LoVo (cell line): ENCODE data around the gene CDKN2D.
A peak's percentile ranks its signal among the peaks of the same experiment; 100 is the strongest.
"Not testable (repeated sequence)": the region's sequence is repeated elsewhere in the genome, so short reads cannot be mapped to it uniquely, and the experiment has no call there.

Experiments used
- DNase-seq: peaks from one replicate; pipeline ENCODE4 v3.0.0-alpha.2; 2016; ENCODE audit warnings: low spot score

CDKN2D gene

GRCh38 chr19:10580979-10581631, 12.3 kb upstream of the CDKN2D start:
- DNase-seq = peak; percentile 80

DNA sequence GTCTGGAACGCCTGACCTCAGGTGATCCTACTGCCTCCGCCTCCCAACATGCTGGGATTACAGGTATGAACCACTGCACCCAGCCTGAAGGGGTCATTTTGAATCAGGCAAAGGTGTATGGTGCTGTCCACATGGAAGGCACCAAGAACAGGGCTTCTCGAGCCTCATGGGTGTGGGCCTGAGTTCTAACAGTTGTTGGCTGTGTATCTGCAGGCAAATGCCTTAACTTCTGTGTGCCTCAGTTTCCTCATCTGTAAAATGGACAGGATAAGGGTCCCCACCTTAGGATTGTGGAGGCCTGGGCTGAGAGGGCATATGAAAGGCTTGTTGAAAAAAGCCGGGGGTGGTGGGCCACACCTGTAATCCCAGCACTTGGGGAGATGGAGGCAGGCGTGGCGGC, 9.2 kb upstream of the CDKN2D start:
- no peak for DNase-seq

DNA sequence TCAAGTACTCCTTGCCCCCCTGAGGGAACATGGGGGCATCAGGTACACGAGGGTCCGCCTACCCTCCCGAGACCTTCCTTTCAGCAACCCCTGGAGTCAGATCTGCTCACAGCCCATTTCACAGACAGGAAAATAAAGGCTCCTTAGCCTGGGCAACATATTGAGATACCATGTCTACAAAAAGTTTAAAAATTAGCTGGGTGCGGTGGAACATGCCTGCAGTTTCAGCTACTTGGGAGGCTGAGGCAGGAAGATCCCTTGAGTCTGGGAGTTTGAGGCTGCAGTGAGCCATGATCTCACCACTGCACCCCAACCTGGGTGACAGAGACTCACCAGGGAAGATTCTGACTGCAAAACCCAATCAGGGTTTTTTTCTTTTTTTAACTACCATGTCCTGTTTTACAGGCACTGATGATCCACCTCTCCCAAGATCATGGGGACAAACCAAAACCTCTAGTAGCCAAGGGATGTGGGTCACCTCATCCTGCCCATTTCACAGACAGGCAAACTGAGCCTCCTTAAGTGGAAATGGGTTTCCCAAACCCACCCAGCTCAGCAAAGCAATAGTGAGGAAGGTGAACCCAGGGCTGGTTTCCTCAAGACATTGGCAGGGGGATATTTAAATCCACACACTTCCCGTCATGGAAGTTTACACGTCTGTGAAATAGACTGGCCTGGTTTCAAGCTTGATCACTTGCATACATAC, 6.4 kb upstream of the CDKN2D start:
- no peak for DNase-seq

- DNase-seq = no peak
Observed at GRCh38 chr19:10574462-10574861, 5.7 kb upstream of the CDKN2D start.

DNA sequence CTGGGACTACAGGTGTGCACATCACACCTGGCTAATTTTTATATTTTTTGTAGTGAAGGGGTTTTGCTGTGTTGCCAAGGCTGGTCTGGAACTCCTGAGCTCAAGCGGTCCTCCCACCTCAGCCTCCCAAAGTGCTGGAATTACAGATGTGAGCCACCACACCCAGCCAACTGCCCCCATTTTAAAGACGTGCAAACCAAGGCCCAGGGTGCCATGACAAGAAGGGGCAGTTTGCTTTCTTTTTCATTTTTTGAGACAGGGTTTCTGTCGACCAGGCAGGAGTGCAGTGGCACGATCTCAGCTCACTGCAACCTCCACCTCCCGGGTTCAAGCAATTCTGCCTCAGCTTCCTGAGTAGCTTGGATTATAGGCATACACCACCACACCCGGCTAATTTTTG, 5.0 kb upstream of the CDKN2D start:
- DNase-seq = not testable (repeated sequence)

GRCh38 chr19:10568062-10568825, 535 bp downstream of the CDKN2D start:
- DNase-seq = peak; percentile 29

GRCh38 chr19:10567656-10568055, 1.1 kb downstream of the CDKN2D start:
- no peak for DNase-seq

DNA sequence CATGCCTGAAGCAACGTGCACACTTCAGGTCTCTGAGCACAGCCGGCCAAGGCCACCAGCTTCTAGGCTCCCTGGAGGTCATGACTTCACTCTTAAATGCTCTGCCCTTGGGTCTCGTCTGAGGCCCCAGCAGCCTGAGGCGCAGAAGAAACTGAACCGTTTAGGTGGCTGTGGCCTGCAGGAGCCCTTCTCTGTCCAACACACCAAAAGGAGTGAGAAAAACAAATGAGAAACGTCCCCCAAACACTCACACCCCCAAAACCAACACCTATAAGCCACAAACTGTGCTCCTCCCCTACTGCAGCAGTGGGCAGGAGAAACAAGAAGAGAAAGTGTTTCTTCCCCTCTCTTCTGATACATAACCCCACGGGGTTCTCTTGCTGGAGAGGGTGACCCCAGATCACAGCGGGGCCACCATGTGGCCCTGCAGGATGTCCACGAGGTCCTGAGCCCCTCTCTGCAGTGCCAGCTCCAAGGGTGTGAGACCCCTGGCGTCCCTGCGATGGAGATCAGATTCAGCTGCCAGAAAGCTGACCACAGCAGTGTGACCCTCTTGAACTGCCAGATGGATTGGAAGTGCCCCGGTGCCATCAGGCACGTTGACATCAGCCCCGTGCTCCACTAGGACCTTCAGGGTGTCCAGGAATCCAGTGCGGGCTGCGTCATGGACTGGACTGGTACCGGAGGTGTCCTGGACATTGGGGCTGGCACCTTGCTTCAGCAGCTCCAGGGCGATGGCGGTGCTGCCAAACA, 1.9 kb downstream of the CDKN2D start:
- DNase-seq = no peak

DNA sequence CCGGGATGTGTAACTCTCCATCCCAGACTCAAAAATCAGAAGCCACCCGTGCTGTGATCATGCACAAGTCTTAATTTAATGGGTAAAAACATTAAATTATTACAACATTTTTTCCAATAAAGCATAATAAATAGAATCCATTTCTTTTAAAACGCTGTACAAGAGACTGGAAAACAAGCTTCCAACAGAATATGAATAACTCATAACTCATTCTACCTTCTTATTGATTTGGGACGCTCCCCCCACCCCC, 2.4 kb downstream of the CDKN2D start:
- DNase-seq = no peak

- peak; percentile 99 for DNase-seq
Observed at GRCh38 chr19:10565567-10566407, 3.0 kb downstream of the CDKN2D start, which contains the start of gene KRI1. TSS of gene KRI1 (minus strand) at chr19:10566010. CDS start at chr19:10565999, 11 bp downstream.

GRCh38 chr19:10565028-10565566, 3.7 kb downstream of the CDKN2D start:
- peak; percentile 51 for DNase-seq

GRCh38 chr19:10562609-10563008, 6.2 kb downstream of the CDKN2D start:
- DNase-seq = no peak

DNA sequence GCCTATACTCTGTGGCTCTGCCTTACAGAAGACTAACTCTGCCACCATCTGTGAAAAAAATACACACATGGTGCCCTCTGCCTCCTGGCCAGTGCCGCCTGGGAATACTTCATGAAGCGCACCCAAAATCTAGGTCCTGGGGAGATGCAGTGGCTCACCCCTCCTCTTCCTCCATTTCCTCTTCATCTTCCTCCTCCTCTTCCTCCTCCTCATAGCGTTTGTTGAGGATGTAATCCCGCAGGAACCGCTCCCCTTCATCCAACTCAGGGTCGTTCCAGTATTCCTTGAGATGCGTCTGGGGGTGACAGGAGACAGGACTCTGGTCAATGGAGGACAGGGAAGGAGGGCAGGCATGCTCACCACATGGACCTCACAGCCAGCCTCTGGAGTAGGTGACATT, 8.6 kb downstream of the CDKN2D start:
- no peak for DNase-seq

- no peak for DNase-seq
Observed at GRCh38 chr19:10557603-10558197, 11.1 kb downstream of the CDKN2D start.

- no peak for DNase-seq
Observed at GRCh38 chr19:10555610-10555973, 13.2 kb downstream of the CDKN2D start.

- DNase-seq = no peak
Observed at GRCh38 chr19:10554760-10555609, 13.8 kb downstream of the CDKN2D start.

- DNase-seq = no peak
Observed at GRCh38 chr19:10553943-10554381, 14.8 kb downstream of the CDKN2D start.

DNA sequence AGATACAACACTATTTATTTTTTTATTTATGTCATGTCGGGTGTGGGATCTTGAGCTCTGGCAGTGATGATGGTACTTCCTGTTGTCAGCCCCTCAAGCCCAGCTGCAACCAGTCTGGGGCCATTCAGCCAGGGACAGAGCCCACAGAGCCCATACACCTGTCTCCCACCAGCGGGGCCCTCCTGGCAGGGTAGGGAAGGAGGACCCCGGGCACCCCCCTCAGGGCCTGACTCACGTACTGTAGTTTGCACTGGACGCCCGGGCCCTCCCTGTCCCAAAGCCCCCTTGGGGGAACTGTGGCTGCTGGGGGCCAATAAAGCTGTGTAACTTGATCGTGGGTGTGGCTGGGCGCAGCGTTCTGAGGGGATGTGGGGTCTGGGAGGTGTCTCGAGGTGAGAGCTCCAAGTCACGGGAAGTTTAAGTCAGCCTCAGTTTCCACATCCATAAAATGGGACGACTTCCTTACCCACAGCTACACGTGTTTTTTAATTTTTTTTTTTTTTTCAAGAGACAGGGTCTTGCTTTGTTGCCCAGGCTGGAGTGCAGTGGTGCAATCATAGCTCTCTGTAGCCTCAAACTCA, 15.6 kb downstream of the CDKN2D start:
- DNase-seq = no peak

DNA sequence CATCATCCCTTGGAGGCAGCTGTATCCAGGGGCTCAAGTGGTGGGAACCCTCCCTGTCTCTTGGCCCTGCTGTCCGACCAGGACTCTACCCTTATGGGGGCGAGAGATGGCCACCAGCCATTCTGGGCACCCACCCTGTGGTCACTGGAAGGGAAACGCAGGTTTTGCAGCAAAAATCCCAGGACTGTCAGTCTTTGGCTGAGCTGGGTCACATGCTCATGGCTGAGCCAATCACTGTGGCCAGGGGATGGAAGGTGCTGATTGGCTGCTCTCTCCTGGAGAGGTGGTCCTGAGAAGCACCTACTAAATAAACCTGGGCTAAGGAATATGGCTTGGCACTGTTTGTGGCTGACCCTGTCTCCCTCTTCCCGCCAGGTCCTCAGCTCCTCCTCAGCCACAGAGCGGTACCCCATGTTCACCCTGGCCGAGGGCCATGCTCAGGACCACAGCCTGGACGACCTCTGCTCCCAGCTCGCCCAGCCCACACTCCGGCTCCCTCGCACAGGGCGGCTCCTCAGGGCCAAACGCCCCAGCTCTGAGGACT, 16.2 kb downstream of the CDKN2D start:
- DNase-seq = no peak
